Hepatocyte (in vitro differentiated cells): ENCODE results near the gene ESPNL.

Experiments
- EZH2 ChIP-seq: fragments of 200-600 bp; sonication (generic); IDR thresholded peaks from 2 replicates; pipeline ENCODE4 v1.6.1; 2016; ENCODE audit warnings: antibody characterized with exemption, mild to moderate bottlenecking, borderline replicate concordance
- EZH2phosphoT487 ChIP-seq: fragments of 200-600 bp; sonication (generic); IDR thresholded peaks from one replicate; pipeline ENCODE4 v1.6.1; 2018; ENCODE audit warnings: antibody characterized with exemption, mild to moderate bottlenecking, low read depth, moderate library complexity; ENCODE audit not compliant: unreplicated experiment, severe bottlenecking
- TF ChIP-seq, protein P1 (sequence below): fragments of 200-600 bp; sonication (generic); IDR thresholded peaks from 2 replicates; pipeline ENCODE4 v1.5.1; 2016; ENCODE audit warnings: antibody characterized with exemption, mild to moderate bottlenecking; ENCODE audit not compliant: poor library complexity

DNA sequence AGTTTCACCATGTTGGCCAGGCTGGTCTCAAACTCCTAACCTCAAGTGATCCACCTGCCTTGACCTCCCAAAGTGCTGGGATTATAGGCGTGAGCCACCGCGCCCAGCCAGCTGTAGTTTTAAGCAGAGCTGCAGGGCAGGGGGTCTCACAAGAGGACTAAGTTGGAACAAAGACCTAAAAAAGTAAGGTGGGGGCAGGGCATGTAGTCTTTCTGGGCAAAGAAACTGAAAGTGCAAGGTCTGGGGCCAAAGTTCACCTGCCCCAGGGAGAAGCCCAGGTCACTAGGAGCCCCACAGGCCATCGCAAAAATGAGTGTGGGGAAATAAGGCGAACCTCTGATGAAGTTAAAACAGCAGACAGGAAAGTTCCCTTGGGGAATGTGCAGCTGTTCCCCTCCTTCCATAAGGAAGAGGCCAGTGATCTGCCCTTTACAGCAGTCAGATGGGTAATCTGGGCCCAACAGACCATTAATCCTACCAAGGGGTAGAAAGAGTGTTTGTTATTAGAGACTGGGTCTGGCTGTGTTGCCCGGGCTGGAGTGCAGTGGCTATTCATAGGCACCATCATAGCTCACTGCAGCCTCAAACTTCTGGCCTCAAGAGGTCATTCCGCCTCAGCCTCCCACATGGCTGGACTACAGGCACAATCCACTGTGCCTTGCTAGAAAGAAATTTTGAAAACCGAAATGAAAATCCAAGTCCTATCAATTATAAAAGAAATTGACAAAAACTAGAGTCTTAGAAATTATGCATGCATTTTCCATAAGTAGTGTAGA lies 36.5 kb upstream of the ESPNL start:
- TF ChIP-seq EZH2 (no peak), EZH2phosphoT487 (no peak)
- TF ChIP-seq, protein P1, sequence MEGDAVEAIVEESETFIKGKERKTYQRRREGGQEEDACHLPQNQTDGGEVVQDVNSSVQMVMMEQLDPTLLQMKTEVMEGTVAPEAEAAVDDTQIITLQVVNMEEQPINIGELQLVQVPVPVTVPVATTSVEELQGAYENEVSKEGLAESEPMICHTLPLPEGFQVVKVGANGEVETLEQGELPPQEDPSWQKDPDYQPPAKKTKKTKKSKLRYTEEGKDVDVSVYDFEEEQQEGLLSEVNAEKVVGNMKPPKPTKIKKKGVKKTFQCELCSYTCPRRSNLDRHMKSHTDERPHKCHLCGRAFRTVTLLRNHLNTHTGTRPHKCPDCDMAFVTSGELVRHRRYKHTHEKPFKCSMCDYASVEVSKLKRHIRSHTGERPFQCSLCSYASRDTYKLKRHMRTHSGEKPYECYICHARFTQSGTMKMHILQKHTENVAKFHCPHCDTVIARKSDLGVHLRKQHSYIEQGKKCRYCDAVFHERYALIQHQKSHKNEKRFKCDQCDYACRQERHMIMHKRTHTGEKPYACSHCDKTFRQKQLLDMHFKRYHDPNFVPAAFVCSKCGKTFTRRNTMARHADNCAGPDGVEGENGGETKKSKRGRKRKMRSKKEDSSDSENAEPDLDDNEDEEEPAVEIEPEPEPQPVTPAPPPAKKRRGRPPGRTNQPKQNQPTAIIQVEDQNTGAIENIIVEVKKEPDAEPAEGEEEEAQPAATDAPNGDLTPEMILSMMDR = no peak
